Measurements from ENCODE around the gene CCDC38.
"Not testable (repeated sequence)": the region's sequence is repeated elsewhere in the genome, so short reads cannot be mapped to it uniquely, and the experiment has no call there.

CCDC38 gene

DNA sequence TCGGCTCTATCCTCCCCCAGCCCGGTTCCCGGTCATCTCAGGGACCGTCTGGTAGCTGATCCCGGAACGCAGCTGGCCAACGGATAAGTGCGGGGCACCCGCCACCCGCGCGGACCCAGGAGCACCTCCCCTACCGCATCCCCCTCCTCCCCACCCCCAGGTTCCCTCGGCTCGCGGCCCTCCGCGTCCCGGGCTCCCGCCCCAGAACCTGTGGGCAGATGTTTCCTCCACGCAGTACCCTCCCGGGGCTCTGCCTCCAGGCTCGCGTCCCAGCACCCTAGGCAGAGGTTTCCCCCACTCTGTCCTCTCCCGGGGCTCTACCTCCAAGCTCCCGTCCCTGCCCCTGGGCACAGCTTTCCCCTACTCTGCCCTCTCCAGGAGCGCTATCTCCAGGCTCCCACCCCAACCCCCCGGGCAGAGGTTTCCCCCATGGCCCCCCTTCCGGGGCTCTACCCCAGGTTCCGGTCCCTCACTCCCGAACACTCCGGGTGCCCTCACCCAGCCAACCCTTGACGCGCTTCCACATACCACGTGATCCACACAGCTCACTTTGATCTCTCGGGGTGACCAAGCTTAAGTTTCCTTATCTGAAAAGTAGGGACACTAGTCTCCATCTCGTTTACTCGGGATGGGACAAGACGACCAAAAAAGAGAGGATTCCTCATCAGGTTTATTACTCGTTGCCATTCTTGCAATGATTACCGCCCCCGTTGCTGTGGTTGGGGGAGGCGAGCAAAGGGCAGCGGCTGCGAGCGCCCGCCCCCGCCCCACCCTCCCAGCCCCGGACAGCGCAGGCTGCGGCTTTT, at the start of gene CCDC38:
CCDC38 (minus strand) TSS at position 91 of the 806 bp plus-strand sequence. CDS start 6,105 bp downstream, outside the sequence.
- peak; percentile 64 for DNase-seq (ENCODE audit: low read depth)

DNA sequence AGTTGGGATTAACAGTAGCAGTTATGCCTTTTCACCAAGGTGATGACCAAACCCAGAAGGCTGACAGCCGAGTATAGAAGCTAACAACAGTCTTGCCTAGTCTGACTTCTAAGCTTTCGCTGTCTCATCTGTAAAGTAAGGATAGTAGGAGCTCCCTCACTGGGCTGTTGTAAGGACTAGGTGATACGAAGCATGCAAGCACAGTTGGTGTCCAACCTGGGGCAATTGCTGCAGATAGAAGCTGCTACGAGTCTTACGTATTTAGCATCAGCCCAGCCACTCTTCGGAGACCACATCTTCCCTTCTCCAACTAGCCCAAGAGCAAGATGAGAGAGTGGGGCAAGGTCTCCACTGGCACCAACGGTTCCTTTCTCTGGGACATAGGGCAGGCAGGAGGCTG, 47.7 kb upstream of the CCDC38 start:
- no peak for DNase-seq (ENCODE audit: low read depth)

DNA sequence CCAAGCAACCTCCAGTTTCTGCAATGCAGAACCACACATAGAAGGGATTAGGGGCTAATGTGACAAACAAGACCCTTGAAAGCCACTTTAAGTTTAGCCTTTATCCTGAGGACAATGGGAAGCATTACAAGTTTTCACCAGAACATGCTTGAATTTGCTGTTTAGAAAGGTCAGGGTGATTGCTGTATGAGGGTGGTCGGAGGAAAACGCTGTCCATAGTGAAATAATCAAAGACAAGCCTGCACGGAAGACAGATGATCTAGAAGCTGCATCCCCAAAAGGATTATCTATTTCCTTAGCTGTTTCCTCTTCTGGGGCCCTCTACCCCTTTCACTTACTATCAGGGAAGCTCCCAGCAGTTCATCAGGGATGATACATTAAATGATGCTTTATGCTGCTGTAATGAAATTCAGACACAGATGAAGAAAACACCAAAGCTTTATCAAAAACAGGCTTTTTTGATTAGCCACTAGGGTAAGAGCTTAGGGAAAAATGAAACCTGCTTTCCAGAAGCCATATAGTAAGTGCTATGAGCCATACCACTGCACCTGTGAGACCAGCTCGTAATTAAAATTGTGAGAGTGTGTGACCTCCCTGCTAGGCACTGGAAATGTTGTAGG, 47.2 kb upstream of the CCDC38 start:
- DNase-seq (ENCODE audit: low read depth) = no peak

DNA sequence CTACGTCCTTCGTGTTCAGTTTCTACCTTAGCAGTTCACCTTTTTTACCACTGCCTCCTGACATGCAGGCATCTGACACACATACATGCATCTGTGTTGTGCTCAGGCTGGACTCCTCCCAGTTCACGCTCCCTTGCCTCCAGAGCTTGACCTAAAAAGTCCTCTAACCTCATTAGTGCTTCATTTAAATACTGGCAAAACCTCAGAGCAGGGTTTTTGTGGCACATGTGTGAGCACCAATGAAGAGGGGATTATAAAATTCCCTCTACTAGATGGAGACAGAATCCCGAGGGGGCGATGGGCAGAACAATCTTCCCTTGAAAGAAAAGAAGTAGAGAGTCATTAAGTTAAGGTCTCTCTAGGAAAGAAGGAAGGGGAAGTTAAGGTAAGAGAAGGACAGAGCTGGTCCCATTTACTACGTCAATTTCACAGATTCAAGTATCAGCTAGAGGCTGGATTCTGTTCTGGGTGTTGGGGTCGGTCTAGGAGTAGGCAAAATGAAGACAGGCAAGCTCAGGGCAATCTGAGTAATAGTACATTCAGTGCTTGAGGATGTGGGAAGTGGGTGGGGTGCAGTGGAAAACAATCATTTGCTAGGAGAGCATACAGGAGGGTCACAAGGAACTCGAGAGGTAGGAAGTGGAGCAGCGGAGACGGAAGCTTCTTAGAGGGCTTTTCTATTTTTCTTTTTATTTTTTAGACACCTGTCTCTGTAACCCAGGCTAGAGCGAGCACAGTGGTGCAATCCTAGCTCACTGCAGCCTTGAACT, 46.3 kb upstream of the CCDC38 start:
- DNase-seq (ENCODE audit: low read depth) = no peak

DNA sequence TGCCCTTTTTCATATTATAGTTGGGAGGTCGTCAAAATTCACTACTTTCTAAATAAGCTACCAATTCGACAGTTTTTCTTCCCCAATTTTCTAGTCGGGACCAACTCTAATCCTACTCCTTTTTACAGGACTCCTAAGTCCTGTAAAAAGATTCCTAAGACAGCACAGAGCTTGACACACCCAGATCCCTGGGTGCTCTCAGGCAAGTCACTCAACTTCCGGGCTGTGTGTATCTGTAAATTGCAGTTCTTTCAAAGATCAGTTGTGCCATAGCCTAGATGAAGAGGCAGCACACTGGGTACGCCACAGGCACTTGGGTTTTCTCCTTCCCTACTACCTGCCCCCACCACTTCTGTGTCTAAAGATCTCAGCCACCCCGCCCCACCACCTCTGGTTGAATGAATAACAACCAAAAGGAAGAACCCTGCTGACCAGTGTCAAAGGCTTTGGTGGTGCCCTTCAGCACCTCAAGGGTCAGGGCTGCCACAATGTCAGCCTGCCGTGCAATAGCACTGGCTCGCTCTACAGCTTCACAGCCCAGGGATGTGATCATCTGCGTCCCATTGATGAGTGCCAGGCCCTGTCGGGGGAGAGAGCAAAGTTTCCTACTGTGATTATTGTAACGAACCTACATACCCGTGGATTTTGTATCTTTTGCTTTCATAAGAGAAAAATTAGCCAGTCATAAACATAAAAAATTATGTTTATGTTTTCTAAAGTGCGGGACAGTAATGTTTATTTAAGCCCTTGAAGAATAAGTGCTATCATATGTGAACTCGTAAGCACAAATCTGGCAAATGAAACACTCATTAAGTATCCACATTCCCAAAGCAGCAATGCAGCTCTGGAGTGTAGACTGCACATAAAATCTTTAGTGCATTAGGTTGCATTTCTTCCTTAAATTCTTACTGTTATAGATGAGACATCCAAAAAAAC, 44.5 kb upstream of the CCDC38 start:
- no peak for DNase-seq (ENCODE audit: low read depth)

DNA sequence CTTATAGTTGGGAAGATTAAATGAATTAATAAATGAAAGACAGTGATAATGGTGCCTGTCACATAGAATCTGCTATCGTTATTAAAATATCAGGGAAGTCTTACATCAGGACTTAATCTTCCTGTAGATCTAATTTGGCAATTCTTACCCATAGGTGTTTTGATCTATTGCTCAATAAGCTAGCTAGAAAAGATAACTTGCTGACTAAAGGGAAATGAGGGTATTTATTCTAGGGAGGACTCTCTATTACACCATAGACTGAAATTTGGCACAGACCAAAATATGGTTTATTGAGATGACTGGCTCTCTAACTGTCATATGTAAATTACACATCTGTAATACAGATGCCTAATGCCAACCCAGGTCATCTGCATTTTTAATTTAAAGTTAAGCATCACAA, 42.3 kb upstream of the CCDC38 start:
- no peak for DNase-seq (ENCODE audit: low read depth)

DNA sequence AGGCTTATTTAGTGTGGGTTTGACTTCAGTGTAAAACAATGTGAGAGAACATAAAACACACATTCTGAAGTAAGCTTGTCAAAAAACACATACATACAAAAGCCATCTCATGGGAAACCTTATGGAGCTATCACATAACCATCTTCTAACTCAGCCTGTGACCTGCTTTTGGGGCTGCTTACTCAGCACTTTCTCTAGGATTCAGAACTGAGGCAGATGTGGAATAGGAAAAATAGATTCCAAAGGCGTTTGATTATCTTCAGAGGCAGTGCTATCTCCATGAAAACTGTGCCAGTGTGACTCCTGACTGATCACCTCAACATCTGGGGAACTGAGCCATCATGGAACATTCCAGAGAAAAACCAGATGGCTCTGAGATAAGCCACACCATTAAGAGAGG, 40.2 kb upstream of the CCDC38 start:
- no peak for DNase-seq (ENCODE audit: low read depth)

DNA sequence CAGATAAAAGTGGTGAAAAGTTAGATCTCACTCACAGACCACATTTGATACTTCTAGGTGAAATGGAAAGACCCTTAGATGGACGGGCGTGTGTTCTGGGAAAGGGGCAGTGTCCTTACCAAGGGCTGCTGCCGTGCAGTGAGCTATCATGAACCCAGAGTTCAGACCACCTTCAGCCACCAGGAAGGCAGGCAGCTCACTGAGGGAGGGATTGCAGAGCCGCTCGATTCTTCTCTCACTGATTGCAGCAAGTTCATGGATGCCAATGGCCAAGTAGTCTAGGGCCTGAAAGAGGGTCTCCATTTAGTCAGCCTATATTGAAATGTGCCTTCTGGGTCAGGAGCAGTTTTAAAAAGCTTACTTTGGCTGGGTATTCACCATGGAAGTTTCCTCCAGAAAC, 38.0 kb upstream of the CCDC38 start:
- no peak for DNase-seq (ENCODE audit: low read depth)

DNA sequence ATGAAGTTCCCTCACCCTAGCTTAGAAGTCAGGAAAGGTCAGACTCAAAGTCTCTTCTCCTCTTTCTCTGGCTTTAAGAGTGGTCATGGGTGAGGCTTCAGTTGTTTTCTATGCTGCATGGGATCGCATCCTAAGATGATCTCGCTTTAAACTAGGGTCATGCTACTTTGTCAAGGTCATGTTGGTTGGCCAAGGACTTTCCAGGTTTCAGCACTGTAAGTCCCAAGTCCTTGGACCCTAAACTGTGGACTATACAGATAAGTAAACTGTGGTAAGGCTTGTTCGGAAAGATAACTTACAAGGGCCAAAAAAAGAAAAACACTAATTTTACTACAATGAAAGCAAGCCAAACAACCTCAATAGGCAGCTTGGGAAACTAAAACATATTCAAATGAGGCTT, 36.4 kb upstream of the CCDC38 start:
- no peak for DNase-seq (ENCODE audit: low read depth)

DNA sequence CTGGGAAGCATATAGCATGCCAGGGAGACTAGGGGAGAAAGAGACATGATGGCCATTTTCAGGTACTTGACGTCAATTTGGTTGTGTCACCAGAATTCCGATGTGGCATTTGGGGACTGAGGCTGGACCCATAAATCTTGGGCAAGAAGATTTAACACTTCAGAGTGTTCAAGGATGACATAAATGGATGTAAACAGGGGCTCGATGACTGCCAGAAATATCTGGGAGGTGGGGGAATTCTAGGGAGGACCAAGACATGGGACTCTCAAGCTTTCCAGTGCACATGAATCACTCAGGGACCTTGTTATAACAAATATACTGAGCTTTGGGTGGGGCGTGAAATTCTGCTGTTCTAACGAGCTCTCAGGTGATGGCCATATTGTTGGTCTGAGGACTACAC, 35.9 kb upstream of the CCDC38 start:
- no peak for DNase-seq (ENCODE audit: low read depth)

DNA sequence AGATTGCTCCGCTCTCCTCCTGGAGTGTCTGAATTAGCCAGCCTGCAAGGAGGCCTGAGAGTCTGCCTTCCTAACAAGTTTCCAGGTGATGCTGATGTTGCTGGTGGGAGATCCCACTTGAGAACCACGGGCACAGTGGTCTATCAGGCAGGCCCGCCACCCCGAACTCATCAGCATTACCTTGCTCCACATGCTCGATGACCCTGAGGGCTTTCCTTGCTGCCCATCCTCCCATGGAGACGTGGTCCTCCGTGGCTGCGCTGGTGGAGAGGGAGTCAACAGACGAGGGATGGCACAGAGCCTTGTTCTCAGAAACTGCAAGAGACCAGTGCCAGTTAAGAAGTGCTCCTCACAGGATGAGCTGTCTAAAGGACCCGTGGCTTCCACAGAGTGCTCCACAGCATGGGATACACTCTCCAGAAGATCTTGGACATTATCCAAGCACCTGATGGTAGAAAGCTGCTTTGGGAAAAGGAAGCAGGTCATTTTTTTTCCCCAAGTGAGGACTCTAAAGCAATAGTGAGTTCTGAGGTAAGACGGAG, 35.4 kb upstream of the CCDC38 start:
- DNase-seq (ENCODE audit: low read depth) = no peak

DNA sequence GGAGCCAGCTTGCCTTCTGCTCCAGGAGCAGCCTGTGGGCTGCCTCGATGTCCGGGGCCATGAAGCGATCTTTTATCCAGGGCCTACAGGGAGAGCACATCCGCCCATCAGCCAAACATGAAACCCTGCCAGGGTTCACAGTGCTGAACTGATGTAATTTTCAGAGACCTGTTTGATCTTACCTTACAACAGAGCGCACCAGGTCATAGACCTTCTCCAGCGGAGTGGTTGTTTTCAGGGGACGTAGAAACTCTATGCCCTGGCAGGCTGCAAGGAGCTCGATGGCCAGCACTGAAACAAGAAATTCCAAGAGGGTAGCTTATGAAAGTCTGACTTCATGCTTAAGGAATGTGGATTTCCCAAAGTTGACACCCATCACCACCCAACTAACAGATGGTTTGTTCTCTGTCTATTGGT, 34.0 kb upstream of the CCDC38 start:
- peak; percentile 28 for DNase-seq (ENCODE audit: low read depth)

DNA sequence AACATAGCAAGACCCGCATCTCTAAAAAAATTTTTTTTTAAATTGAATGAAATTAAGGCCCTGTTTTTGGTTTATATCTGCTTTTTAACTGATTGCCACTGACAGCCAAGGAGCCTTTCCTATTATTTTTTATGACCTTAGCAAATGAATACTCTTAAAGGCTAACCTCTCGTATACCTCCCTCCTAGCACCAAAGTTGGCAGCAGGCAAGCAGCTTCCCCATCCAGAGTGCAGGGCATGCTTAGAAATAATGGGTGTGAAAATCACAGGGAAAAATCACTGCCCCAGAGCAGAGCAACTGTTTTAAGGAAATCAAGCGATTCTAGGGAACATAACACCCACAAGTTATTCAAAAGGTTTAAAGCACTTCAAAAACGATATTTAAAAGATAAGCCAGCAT, 33.1 kb upstream of the CCDC38 start:
- DNase-seq (ENCODE audit: low read depth) = no peak

DNA sequence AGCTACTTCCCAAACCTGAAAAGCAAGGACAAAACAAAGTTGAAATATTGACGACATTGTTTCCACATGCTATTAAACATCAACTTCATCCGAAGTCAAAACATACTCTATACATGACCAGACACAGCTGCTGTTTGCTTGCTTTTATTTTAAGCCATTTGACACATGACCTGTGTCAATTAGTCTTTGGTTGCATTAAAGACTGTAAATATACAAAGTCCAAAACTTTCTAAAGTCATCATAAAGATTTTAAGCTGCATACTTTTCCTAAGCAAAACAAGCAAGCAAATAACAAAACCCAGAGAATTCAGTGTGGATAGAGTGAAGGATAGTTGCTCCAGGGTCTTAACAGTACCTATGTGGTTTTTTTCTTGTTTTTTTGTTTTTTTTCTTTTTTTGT, 31.9 kb upstream of the CCDC38 start:
- DNase-seq (ENCODE audit: low read depth) = no peak

DNA sequence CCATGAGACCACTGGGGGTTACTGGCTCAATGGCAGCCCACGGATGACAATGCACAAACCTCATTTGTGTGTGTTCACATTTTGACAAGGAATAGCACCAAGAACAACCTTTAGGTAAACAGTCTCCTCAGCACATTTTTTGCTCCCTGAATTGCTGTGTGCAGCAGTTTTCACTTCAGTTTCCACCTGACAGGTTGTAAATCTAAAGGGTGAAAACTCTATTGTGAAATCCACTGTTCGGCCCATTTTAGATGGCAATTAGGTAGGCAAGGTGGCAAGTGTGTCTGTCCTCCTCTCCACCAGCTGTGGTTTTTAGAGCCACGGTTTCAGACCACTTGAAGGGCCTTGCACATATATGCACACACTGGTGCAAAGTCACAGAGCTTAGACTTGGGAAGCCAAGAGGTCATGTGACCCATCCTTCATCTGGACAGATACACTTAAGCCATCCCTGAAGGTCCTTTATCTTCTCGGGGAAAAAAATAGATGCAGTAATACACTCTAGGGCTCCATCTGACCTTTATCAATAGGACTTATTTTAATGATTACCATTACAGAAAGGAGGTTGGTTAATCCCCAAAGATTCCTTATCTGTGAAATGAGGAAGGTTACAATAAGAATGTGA, 30.5 kb upstream of the CCDC38 start:
- DNase-seq (ENCODE audit: low read depth) = no peak

DNA sequence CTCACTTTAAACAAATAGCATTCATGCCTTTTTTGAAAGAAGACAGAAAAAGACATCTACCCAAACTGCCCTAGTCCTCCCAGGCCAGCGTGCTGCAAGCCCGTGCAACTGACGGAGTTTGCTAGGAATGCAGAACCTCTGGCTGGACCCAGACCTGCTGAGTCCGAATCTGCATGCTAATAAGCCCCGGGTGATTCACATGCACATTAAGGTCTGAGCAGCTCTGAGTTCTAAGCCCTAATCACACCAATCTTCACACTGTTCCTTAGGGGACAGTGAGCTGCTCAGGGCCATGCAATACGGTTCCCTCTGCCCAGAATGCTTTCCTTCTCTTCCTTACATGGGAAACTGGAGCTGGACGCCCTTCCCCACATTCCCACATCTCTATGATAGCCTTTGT, 28.5 kb upstream of the CCDC38 start:
- DNase-seq (ENCODE audit: low read depth) = no peak

DNA sequence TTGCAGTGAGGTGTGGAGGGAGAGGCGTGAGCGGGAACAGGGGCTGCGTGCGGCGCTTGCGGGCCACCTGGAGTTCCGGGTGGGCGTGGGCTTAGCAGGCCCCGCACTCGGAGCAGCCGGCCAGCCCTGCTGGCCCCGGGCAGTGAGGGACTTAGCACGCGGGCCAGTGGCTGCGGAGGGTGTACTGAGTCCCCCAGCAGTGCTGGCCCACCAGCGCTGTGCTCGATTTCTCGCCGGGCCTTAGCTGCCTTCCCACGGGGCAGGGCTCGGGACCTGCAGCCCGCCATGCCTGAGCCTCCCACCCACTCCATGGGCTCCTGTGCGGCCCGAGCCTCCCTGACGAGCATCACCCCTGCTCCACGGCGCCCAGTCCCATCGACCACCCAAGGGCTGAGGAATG, 26.7 kb upstream of the CCDC38 start:
- not testable (repeated sequence) for DNase-seq (ENCODE audit: low read depth)

DNA sequence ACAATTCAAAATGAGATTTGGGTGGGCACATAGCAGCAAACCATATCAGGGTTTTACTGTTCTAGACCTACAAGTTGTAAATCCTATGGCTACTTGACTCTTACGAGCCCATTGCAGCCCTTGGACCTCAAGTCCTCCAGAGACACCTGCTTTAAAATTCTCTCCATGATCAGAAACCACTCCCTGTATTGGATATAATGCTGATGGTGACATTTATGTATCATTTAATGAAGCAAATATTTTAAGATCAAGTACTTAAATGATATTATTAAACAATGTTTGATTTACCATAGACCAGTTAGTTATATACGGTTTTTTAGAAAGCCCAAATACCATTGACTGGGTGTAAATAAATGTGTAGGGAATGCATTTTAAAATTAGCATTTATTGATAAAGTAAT, 24.9 kb upstream of the CCDC38 start:
- no peak for DNase-seq (ENCODE audit: low read depth)

DNA sequence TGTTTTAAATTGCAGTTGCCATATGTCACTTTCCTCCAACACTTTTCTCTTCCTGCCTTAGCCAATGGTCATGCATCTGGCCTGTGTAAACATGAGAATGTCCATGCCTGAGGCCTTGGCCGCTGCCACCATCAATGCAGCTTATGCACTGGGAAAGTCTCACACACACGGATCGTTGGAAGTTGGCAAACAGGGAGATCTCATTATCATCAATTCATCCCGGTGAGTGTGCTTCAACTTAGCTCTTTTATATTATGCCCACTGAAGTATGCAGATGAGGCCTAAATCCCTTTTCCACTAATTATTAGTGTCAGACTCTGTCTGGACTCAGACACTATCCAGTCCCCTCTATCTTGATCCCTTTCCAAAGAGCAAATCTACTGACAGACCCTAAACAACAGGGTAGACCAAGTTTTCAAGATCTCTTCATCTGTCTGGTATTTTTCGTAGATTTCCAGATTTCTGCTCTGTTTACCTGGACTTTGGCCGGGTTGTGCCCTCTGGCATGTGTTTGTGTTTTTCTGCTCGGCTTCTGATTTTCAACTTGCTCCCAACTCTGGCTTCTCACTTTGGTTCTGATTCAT, 24.0 kb upstream of the CCDC38 start:
- DNase-seq (ENCODE audit: low read depth) = peak; percentile 8

DNA sequence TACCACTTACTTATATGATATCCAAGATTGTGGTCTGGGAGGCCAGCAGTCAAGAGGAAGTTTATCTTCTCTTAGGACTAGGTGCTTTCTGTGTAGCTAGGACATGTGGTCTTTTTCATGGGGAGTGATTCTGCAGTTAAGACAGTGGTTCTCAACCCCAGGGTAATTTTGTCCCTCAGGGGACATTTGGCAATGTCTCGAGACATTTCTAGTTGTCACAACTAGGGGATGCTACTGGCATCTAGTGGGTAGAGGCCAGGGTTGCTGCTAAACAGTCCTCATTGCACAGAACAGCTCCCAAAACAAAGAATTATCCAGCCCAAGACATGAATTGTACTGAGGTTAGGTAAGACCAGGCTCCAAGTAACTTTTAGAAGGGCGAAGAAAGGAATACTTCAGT, 20.7 kb upstream of the CCDC38 start:
- peak; percentile 3 for DNase-seq (ENCODE audit: low read depth)

DNA sequence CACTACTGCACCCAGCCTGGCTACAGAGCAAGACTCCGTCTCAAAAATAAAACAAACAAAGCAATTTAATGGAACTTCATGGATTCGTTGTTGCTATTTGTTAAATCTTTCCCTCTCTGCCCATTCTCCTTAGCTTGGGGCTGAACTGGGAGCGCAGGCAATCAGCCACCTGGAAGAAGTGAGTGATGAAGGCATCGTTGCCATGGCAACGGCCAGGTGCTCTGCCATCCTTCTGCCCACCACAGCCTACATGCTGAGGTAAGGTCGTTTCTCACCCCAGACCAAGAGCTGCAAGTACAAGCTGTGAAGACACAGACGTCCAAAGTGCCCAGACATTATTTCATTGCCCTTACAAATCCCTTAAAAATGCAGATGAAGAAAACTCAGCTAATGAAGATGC, 19.8 kb upstream of the CCDC38 start:
- DNase-seq (ENCODE audit: low read depth) = no peak

Data from EH (cell line).